Measurements from ENCODE around the gene ACTR3.

Gene ACTR3

DNA sequence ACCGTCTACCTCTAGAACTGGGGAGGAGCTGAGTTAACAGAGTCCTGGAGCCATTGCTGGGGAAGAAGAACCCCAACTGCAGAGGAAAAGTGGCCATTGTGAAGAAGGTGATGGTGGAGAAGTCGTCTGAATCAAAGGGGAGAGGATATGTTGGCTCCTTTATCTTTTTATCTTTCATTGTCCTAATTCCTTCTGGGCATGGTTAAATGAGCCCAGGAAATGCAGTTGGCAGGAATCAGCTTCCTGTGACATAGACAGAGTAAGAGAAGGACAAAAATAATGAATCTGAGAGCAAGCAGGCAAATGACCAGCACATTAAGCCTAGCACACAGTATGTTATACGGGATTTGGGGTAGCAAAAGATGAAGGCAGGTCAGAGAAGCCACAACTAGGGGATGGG lies 16.0 kb upstream of the ACTR3 start:
- H3K4me3 ChIP-seq (replicated peaks; ENCODE audit: low read depth, low read length) = no peak overlapping the region
- DNase-seq (ENCODE audit: low read depth) = no peak
- TF ChIP-seq, protein P1, sequence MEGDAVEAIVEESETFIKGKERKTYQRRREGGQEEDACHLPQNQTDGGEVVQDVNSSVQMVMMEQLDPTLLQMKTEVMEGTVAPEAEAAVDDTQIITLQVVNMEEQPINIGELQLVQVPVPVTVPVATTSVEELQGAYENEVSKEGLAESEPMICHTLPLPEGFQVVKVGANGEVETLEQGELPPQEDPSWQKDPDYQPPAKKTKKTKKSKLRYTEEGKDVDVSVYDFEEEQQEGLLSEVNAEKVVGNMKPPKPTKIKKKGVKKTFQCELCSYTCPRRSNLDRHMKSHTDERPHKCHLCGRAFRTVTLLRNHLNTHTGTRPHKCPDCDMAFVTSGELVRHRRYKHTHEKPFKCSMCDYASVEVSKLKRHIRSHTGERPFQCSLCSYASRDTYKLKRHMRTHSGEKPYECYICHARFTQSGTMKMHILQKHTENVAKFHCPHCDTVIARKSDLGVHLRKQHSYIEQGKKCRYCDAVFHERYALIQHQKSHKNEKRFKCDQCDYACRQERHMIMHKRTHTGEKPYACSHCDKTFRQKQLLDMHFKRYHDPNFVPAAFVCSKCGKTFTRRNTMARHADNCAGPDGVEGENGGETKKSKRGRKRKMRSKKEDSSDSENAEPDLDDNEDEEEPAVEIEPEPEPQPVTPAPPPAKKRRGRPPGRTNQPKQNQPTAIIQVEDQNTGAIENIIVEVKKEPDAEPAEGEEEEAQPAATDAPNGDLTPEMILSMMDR (IDR thresholded peaks at IDR 0.05; ENCODE audit: low read length, missing control alignments) = no peak

- DNase-seq (ENCODE audit: low read depth) = no peak
- TF ChIP-seq, protein P1 (IDR thresholded peaks at IDR 0.05; ENCODE audit: low read length, missing control alignments) = no peak
- H3K4me3 ChIP-seq (replicated peaks; ENCODE audit: low read depth, low read length) = no peak overlapping the region
These were observed 14.8 kb upstream of the ACTR3 start for GRCh38 chr2:113875135-113875534.

GRCh38 chr2:113876503-113877387 lies 13.1 kb upstream of the ACTR3 start:
- TF ChIP-seq, protein P1 (IDR thresholded peaks at IDR 0.05; ENCODE audit: low read length, missing control alignments) = no peak

DNA sequence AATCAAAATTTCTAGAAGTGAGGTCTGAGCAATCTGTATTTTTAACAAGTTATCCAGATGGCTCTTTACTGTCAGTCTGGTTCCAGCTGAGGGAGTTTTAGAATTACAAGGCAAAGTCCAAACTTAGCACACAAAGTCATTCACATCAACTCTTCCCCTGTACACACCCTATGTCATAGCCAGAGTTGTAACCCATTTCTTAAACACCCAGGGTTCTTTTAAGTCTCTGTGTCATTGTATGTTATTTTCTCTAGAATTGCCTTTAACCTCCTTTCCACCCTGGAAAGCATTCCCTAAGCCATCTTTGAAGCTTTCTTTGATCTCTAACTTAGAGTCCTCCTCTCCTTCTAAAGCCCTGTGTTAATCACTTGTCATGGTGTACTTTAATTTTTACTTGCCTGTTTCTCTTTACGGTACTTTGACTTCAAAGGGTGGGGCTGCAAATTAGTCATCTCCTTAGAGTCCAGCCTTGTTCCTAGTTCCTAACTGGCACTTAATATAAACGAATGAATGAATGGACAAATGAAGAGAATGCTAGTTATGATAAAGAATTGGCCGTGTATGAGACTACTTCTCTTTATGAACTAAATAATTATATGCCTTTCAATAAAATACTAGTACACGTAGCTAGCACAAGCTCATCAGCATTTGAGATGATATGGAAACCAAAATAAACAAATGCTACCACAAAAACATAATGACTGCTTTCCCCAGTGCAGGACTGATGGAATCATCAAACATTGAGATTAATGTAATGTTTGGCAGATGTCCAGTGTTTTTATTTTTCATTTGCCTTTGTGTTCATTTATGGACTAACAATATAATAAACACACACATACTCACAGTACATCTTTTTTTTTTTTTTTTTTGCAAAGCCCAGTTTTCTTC lies 11.9 kb upstream of the ACTR3 start:
- no peak overlapping the region for H3K4me3 ChIP-seq (replicated peaks; ENCODE audit: low read depth, low read length)
- TF ChIP-seq, protein P1 (IDR thresholded peaks at IDR 0.05; ENCODE audit: low read length, missing control alignments) = no peak
- DNase-seq (ENCODE audit: low read depth) = peak; percentile 37

More at GRCh38 chr2:113876503-113877387, 13.1 kb upstream of the ACTR3 start:
- DNase-seq (ENCODE audit: low read depth) = peak; percentile 19
- H3K4me3 ChIP-seq (replicated peaks; ENCODE audit: low read depth, low read length) = no peak overlapping the region

DNA sequence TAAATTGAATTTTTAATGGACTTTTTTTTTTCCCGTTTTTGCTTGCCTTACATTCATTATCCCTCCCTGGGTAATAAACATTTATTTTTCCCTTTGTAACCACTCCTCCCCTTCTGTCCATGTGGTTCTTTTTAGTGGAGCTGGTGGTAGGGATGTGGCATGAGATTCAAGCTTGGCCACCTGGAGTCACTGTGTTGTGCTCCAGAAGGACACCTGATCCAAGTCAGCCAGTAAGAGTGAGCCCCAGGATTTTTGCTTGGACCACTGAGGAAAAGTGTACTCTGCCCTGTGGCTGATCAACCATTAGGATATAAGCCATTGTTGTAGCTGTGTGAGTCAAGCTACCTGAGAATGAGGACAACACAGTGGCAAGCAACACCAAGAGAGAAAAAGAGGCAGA lies 11.1 kb upstream of the ACTR3 start:
- H3K4me3 ChIP-seq (replicated peaks; ENCODE audit: low read depth, low read length) = no peak overlapping the region
- DNase-seq (ENCODE audit: low read depth) = no peak
- TF ChIP-seq, protein P1 (IDR thresholded peaks at IDR 0.05; ENCODE audit: low read length, missing control alignments) = no peak

DNA sequence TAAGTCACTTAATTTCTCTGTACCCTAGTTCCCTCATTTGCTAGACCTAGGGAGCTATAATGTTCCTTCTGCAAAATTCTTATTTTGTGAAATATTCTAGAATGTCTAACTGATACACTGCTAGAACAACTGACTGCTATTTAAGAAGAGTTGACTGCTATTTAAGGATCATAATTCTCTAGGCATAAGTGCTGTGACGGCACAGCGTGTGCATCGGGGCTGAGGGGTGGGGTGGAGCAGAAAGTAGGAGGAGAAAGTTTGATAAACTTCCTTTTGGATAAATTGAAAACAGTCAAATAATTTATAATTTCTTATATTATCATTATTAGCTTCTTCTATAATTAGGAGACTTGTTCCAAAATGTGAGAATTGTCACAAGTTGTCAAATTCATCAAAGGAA lies 10.4 kb upstream of the ACTR3 start:
- DNase-seq (ENCODE audit: low read depth) = no peak
- H3K4me3 ChIP-seq (replicated peaks; ENCODE audit: low read depth, low read length) = no peak overlapping the region
- TF ChIP-seq, protein P1 (IDR thresholded peaks at IDR 0.05; ENCODE audit: low read length, missing control alignments) = no peak
